K562 (cell line): Measurements from ENCODE around the gene C9orf40. TPM values are rescaled to one million over a fixed set of nuclear protein-coding genes. Genes with fewer than 3 reads are reported as not detected.

Source experiments
- AFF4 ChIP-seq: sonication (generic); formaldehyde crosslinking; IDR thresholded peaks from 2 replicates; pipeline ENCODE4 v1.8.0; 2023; ENCODE audit warnings: mild to moderate bottlenecking, missing genetic modification reagents
- BCOR ChIP-seq: fragments of 450-650 bp; IDR thresholded peaks from 2 replicates; pipeline ENCODE4 v1.6.1; 2016
- CBX5 ChIP-seq: IDR thresholded peaks from 2 replicates; pipeline ENCODE4 v1.6.1; 2014; ENCODE audit warnings: low read depth, borderline replicate concordance
- CCNT2 ChIP-seq: IDR thresholded peaks from 2 replicates; pipeline ENCODE4 v1.6.1; 2011; ENCODE audit warnings: borderline replicate concordance, low read depth, mild to moderate bottlenecking, moderate library complexity, mixed read lengths, low read length; ENCODE audit not compliant: insufficient read length; ENCODE audit errors: extremely low read depth
- GTF3C2 ChIP-seq: IDR thresholded peaks from 3 replicates; pipeline ENCODE4 v1.6.1; 2011; ENCODE audit warnings: borderline replicate concordance, mild to moderate bottlenecking, moderate library complexity; ENCODE audit not compliant: insufficient read length; ENCODE audit errors: extremely low read depth
- KDM5B ChIP-seq: fragments of 200-600 bp; sonication (generic); IDR thresholded peaks from 2 replicates; pipeline ENCODE4 v1.6.1; 2012; ENCODE audit warnings: low read depth, mild to moderate bottlenecking, moderate library complexity, low read length, control low read depth, inconsistent platforms; ENCODE audit not compliant: insufficient replicate concordance
- MTF1 ChIP-seq: fragments of 250-450 bp; sonication (Bioruptor Pico); IDR thresholded peaks from 2 replicates; pipeline ENCODE4 v1.9.0; 2021; ENCODE audit warnings: moderate library complexity, mild to moderate bottlenecking, inconsistent platforms, borderline replicate concordance
- RBM22 ChIP-seq: fragments of 200-400 bp; formaldehyde crosslinking; IDR thresholded peaks from 2 replicates; pipeline ENCODE4 v1.6.1; 2018; ENCODE audit warnings: low read length, low read depth; ENCODE audit not compliant: poor library complexity, severe bottlenecking
- TAF1 ChIP-seq: IDR thresholded peaks from 2 replicates; pipeline ENCODE4 v1.6.1; 2011; ENCODE audit warnings: mild to moderate bottlenecking, low read length, moderate library complexity; ENCODE audit not compliant: insufficient read depth, control insufficient read depth, severe bottlenecking; ENCODE audit errors: extremely low read depth
- TAL1 ChIP-seq: fragments of 450-650 bp; IDR thresholded peaks from 2 replicates; pipeline ENCODE4 v1.6.1; 2016; ENCODE audit warnings: mild to moderate bottlenecking
- TEAD1 ChIP-seq, 2 experiments: fragments of 450-650 bp in 1 of 2; sonication (generic) in 1 of 2; formaldehyde crosslinking; IDR thresholded peaks; 2 replicates each; pipeline versions ENCODE4 v1.4.0 to v1.8.0; 2020 to 2022; ENCODE audit warnings: mild to moderate bottlenecking in 2 of 2, missing genetic modification reagents in 1 of 2
- ZBTB17 ChIP-seq: fragments of 450-650 bp; formaldehyde crosslinking; IDR thresholded peaks from 2 replicates; pipeline ENCODE4 v1.4.0; 2020; ENCODE audit warnings: mild to moderate bottlenecking
- ZNF133 ChIP-seq: fragments of 250-450 bp; sonication (Bioruptor Pico); IDR thresholded peaks from 2 replicates; pipeline ENCODE4 v1.4.0; 2020; ENCODE audit warnings: mild to moderate bottlenecking
- polyA plus RNA-seq, 8 experiments: library from polyadenylated mRNA; depleted of rRNA in 4 of 8; stranded (reverse) in 5 of 8; unstranded in 3 of 8; fragments of >200 nt; fragmentation: Nextera tagmentation in 2 of 8; fragmentation: Illumina TruSeq in 1 of 8; extraction: Ambion mirVana in 2 of 8; extraction: Trizol in 1 of 8; gene quantifications; 2 replicates each; pipeline versions ENCODE4 v1.2.1 to v1.2.3, GENCODE V29; 2011 to 2014; ENCODE audit warnings: inconsistent platforms in 1 of 8, missing spikeins in 1 of 8
- total RNA-seq, 7 experiments: library from RNA; depleted of rRNA in 6 of 7; stranded (reverse); fragments of >200 nt in 6 of 7; fragmentation: Illumina TruSeq in 2 of 7; extraction: Trizol in 2 of 7; gene quantifications; 2 replicates each; pipeline versions ENCODE4 v1.2.1 to v1.2.3, GENCODE V29; 2011 to 2021; ENCODE audit warnings: low replicate concordance in 1 of 7

Gene C9orf40
- total and polyA plus RNA-seq, 9 of the 15 experiments (the other 6 are each of a cell fraction or from before 2014, with no cell fraction given), result 5.6 to 17.3 (median 8.7) TPM

GRCh38 chr9:74952201-74953151 lies at the start of gene C9orf40 (continued):
- TF ChIP-seq TAL1, result no peak
- peak; percentile 48 for TF ChIP-seq RBM22
- TF ChIP-seq KDM5B, result peak; percentile 62
- no peak for TF ChIP-seq CBX5
- peak; percentile 76 for TF ChIP-seq GTF3C2
- TF ChIP-seq MTF1, result no peak
- TF ChIP-seq ZBTB17, result peak; percentile 82
- peak; percentile 38; the same call in 1 of the 2 replicates for TF ChIP-seq BCOR
- TF ChIP-seq AFF4 (CRISPR knock-in tag), result peak; percentile 84; the same call in 1 of the 2 replicates
- peak in 1 of 2 experiments; percentile 67; a peak in 1 of 4 replicates for TF ChIP-seq TEAD1 (CRISPR knock-in tag; IDR thresholded peaks at IDR 0.05)
- TF ChIP-seq CCNT2, result peak; percentile 41
- no peak for TF ChIP-seq ZNF133 (CRISPR knock-in tag)
- TF ChIP-seq TAF1, result peak; percentile 60
